OCI-LY1 (cell line): Measurements from ENCODE around the gene CTNNBL1.

Source experiments
- H2AFZ ChIP-seq: fragments of 200-600 bp; sonication (generic), shearing (Covaris generic); 2 replicates; pipeline ENCODE4 v1.6.0; 2014; ENCODE audit warnings: antibody characterized with exemption, mild to moderate bottlenecking, low read length
- H3F3A ChIP-seq: fragments of 200-600 bp; sonication (generic), shearing (Covaris generic); 2 replicates; pipeline ENCODE4 v1.6.0; 2014; ENCODE audit warnings: mild to moderate bottlenecking, antibody characterized with exemption, low read length, moderate library complexity; ENCODE audit not compliant: insufficient read depth
- H3K27ac ChIP-seq: fragments of 200-600 bp; sonication (generic); 2 replicates; pipeline ENCODE4 v1.5.1; 2014; ENCODE audit warnings: low read length, mixed run types, mild to moderate bottlenecking, low read depth; ENCODE audit not compliant: poor library complexity, severe bottlenecking
- H3K27me3 ChIP-seq: fragments of 200-600 bp; sonication (generic); 2 replicates; pipeline ENCODE4 v1.6.0; 2014; ENCODE audit warnings: antibody characterized with exemption, mild to moderate bottlenecking, low read length, moderate library complexity; ENCODE audit not compliant: insufficient read depth
- H3K36me3 ChIP-seq: fragments of 200-600 bp; sonication (generic); 2 replicates; pipeline ENCODE4 v1.6.1; 2014; ENCODE audit warnings: mild to moderate bottlenecking, antibody characterized with exemption, low read length, moderate library complexity, mixed read lengths; ENCODE audit not compliant: insufficient read depth
- H3K4me1 ChIP-seq: fragments of 200-600 bp; sonication (generic); 2 replicates; pipeline ENCODE4 v1.5.1; 2014; ENCODE audit warnings: mild to moderate bottlenecking, low read length, moderate library complexity; ENCODE audit not compliant: insufficient read depth, severe bottlenecking
- H3K4me2 ChIP-seq: fragments of 200-600 bp; sonication (generic), shearing (Covaris generic); 2 replicates; pipeline ENCODE4 v1.6.1; 2014; ENCODE audit warnings: low read length
- H3K4me3 ChIP-seq: fragments of 200-600 bp; sonication (generic); 2 replicates; pipeline ENCODE4 v1.5.1; 2014; ENCODE audit warnings: low read length, low read depth, mild to moderate bottlenecking, mixed read lengths; ENCODE audit not compliant: poor library complexity, severe bottlenecking
- H3K79me2 ChIP-seq: fragments of 200-600 bp; shearing (Covaris generic); 2 replicates; pipeline ENCODE4 v1.6.1; 2016; ENCODE audit warnings: mixed run types, low read length, mixed read lengths; ENCODE audit not compliant: insufficient read depth
- H3K9ac ChIP-seq: fragments of 200-600 bp; sonication (generic), shearing (Covaris generic); 2 replicates; pipeline ENCODE4 v1.6.1; 2014; ENCODE audit warnings: mild to moderate bottlenecking, low read length, mixed read lengths
- H3K9me2 ChIP-seq: fragments of 200-600 bp; sonication (generic), shearing (Covaris generic); 2 replicates; pipeline ENCODE4 v1.6.1; 2014; ENCODE audit warnings: low read depth, mild to moderate bottlenecking, low read length, mixed read lengths
- H3K9me3 ChIP-seq: fragments of 200-600 bp; shearing (Covaris generic); 2 replicates; pipeline ENCODE4 v1.6.1; 2014; ENCODE audit warnings: low read length, mixed read lengths
- H4K20me1 ChIP-seq: fragments of 200-600 bp; sonication (generic), shearing (Covaris generic); 2 replicates; pipeline ENCODE4 v1.6.0; 2016; ENCODE audit warnings: mild to moderate bottlenecking, low read length; ENCODE audit not compliant: insufficient read depth
- EZH2 ChIP-seq: fragments of 200-600 bp; sonication (generic), shearing (Covaris generic); IDR thresholded peaks from 2 replicates; pipeline ENCODE4 v1.8.0; 2017; ENCODE audit warnings: borderline replicate concordance, mixed run types, mild to moderate bottlenecking, antibody characterized with exemption, low read length, moderate library complexity, mixed read lengths
- TF ChIP-seq, protein P1 (sequence below): fragments of 200-600 bp; sonication (generic), shearing (Covaris generic); IDR thresholded peaks from 2 replicates; pipeline ENCODE4 v1.5.1; 2017; ENCODE audit warnings: mild to moderate bottlenecking, antibody characterized with exemption, low read length, moderate library complexity, mixed read lengths

The CTNNBL1 gene

GRCh38 chr20:37866051-37866450 lies 172.2 kb downstream of the CTNNBL1 start:
- Histone ChIP-seq H3F3A (no peaks in the 10 kb centered on the region), H3K9ac (no peak overlapping the region), H3K79me2 (no peaks in the 10 kb centered on the region), H3K27ac (no peak overlapping the region), H3K4me2 (no peak overlapping the region), H2AFZ (no peak overlapping the region), H3K36me3 (peaks cover 9% of the 10 kb centered on the region; the same call in 1 of the 2 replicates), H4K20me1 (no peaks in the 10 kb centered on the region), H3K9me3 (no peaks in the 10 kb centered on the region), H3K4me3 (no peak overlapping the region), H3K27me3 (no peaks in the 10 kb centered on the region), H3K9me2 (no peaks in the 10 kb centered on the region), H3K4me1 (peaks cover 9% of the 10 kb centered on the region)
- TF ChIP-seq, protein P1, sequence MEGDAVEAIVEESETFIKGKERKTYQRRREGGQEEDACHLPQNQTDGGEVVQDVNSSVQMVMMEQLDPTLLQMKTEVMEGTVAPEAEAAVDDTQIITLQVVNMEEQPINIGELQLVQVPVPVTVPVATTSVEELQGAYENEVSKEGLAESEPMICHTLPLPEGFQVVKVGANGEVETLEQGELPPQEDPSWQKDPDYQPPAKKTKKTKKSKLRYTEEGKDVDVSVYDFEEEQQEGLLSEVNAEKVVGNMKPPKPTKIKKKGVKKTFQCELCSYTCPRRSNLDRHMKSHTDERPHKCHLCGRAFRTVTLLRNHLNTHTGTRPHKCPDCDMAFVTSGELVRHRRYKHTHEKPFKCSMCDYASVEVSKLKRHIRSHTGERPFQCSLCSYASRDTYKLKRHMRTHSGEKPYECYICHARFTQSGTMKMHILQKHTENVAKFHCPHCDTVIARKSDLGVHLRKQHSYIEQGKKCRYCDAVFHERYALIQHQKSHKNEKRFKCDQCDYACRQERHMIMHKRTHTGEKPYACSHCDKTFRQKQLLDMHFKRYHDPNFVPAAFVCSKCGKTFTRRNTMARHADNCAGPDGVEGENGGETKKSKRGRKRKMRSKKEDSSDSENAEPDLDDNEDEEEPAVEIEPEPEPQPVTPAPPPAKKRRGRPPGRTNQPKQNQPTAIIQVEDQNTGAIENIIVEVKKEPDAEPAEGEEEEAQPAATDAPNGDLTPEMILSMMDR: no peak
- no peak for TF ChIP-seq EZH2

DNA sequence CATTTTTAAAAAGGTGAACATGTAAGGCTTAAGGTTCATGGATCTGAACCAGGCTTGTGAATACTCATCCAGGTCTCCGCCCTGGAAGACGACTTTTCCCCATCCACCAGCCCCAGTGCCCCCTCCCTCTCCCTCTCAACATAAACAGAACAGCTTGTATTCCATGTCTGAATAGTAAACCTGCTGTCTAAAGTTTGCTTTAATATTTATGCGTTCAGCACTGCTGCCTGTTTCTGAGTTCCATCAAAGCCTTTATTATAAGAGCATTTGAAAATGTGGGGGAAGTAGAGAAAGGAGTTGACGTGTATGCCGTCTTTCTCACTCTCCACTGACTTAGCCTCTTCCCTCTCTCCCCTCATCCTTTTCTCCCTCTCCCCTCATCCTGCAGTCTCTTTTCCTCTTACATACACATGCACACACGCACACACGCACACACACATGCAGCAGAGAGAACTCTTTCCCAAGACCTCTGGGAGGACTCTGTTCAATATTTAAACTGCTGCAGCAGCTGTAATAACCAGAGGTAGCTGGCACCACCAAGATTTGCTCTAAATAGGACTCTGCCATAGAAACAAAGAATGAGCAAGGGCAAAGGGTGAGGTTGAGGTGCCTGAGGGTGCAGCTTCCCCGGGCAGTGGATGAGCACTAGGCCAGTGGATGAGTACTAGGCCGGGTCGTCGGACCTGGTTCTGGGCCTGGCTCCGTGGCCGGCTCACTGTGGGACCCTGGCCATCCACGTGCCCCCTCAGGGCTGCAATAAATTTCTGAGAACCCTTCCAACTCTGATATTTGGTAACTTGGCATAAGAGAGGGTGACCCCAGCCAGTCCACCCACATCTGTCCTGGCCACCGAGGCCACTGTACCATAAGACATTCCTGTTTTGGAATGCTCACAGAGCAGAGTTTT lies 173.7 kb downstream of the CTNNBL1 start:
- Histone ChIP-seq H3K27ac (no peak overlapping the region), H3K9me3 (no peaks in the 10 kb centered on the region), H3F3A (no peaks in the 10 kb centered on the region), H2AFZ (no peak overlapping the region), H3K9ac (no peak overlapping the region), H4K20me1 (no peaks in the 10 kb centered on the region), H3K27me3 (no peaks in the 10 kb centered on the region), H3K4me1 (peaks cover 9% of the 10 kb centered on the region), H3K79me2 (no peaks in the 10 kb centered on the region), H3K4me3 (no peak overlapping the region), H3K4me2 (no peak overlapping the region), H3K36me3 (peaks cover 17% of the 10 kb centered on the region; the same call in 1 of the 2 replicates), H3K9me2 (no peaks in the 10 kb centered on the region)
- TF ChIP-seq, protein P1: no peak
- TF ChIP-seq EZH2: no peak

DNA sequence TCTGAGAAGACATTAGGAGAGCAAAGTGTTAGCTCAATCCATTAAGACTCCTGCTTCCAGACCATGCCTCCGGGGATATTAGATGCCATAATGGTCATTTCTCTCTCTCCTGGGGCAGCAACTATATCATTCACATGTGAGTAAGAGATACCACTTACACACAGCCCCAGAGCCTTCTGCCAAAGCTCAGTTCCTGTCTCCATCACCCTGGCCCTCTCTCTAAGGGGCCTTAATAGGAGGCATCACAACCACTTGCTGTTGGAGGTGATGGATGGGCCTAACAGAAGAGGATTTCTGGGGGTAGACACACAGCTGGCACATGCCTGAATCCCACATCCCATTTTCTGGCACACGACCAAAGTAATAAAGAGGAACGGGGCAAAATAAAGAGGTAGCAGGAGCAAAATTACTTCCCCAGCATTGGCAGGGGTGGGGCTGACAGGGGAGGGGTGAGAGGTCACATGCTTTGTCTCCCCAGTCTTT lies 175.1 kb downstream of the CTNNBL1 start:
- Histone ChIP-seq H3K9ac (no peak overlapping the region), H3K79me2 (no peaks in the 10 kb centered on the region), H3K4me1 (peaks cover 9% of the 10 kb centered on the region), H3F3A (no peaks in the 10 kb centered on the region), H3K9me2 (no peaks in the 10 kb centered on the region), H3K27me3 (no peaks in the 10 kb centered on the region), H3K4me2 (no peak overlapping the region), H3K4me3 (no peak overlapping the region), H2AFZ (no peak overlapping the region), H4K20me1 (no peaks in the 10 kb centered on the region), H3K9me3 (no peaks in the 10 kb centered on the region), H3K36me3 (peaks cover 22% of the 10 kb centered on the region; the same call in 1 of the 2 replicates), H3K27ac (no peak overlapping the region)
- TF ChIP-seq, protein P1: no peak
- TF ChIP-seq EZH2: no peak
